ENCODE results near the gene CWH43. TPM values are rescaled to one million over a fixed set of nuclear protein-coding genes. Genes with fewer than 3 reads are reported as not detected.
"Not testable (repeated sequence)": the region's sequence is repeated elsewhere in the genome, so short reads cannot be mapped to it uniquely, and the experiment has no call there.

The CWH43 gene
- total RNA-seq, 4 donors from 2014 or later = not detected

- no peak for DNase-seq (ENCODE audit: low spot score in 2 of 2)
- no peak overlapping the region for H3K27ac ChIP-seq
- no peaks in the 10 kb centered on the region for H3K27me3 ChIP-seq
- TF ChIP-seq POLR2A (IDR thresholded peaks at IDR 0.05) (no peak), CTCF (IDR thresholded peaks at IDR 0.05) (no peak), EP300 (IDR thresholded peaks at IDR 0.05) (no peak)
- H3K36me3 ChIP-seq = no peaks in the 10 kb centered on the region
- no peaks in the 10 kb centered on the region for H3K4me1 ChIP-seq
- 74 to 76% methylated on average over 4 of the region's 4 CpGs for WGBS, 2 donors
- no peak overlapping the region for H3K4me3 ChIP-seq
- H3K9me3 ChIP-seq = peaks cover 0 to 3% (median 0%) of the 10 kb centered on the region in 4 donors
Measured at GRCh38 chr4:48949518-48950219, 36.4 kb upstream of the CWH43 start.

GRCh38 chr4:48954314-48954713, 31.8 kb upstream of the CWH43 start:
- no peaks in the 10 kb centered on the region for H3K27me3 ChIP-seq
- H3K4me1 ChIP-seq = no peaks in the 10 kb centered on the region
- DNase-seq (ENCODE audit: low spot score in 2 of 2) = no peak
- H3K9me3 ChIP-seq = peaks cover 0 to 3% (median 0%) of the 10 kb centered on the region in 4 donors
- H3K4me3 ChIP-seq = no peak overlapping the region
- TF ChIP-seq POLR2A (IDR thresholded peaks at IDR 0.05) (no peak), CTCF (IDR thresholded peaks at IDR 0.05) (no peak)
- H3K36me3 ChIP-seq = no peaks in the 10 kb centered on the region
- WGBS, 2 donors = 66 to 78% methylated on average over 2 of the region's 2 CpGs
- no peak overlapping the region for H3K27ac ChIP-seq

- not testable (repeated sequence) for DNase-seq (ENCODE audit: low spot score in 2 of 2); H3K36me3 ChIP-seq; H3K4me1 ChIP-seq; H3K4me3 ChIP-seq; H3K27me3 ChIP-seq; H3K9me3 ChIP-seq; H3K27ac ChIP-seq
- 69 to 74% methylated on average over 5 of the region's 5 CpGs for WGBS, 2 donors
Measured at GRCh38 chr4:48957366-48957765, 28.7 kb upstream of the CWH43 start.

- Histone ChIP-seq H3K9me3 (no peaks in the 10 kb centered on the region), H3K4me3 (no peak overlapping the region), H3K36me3 (no peaks in the 10 kb centered on the region), H3K27me3 (no peaks in the 10 kb centered on the region), H3K4me1 (no peaks in the 10 kb centered on the region), H3K27ac (no peak overlapping the region)
- 84 to 88% methylated on average over 2 of the region's 2 CpGs for WGBS, 2 donors
- TF ChIP-seq CTCF (IDR thresholded peaks at IDR 0.05) (no peak), POLR2A (IDR thresholded peaks at IDR 0.05) (no peak), EP300 (IDR thresholded peaks at IDR 0.05) (no peak)
- no peak for DNase-seq (ENCODE audit: low spot score in 2 of 2)
Measured at GRCh38 chr4:48958582-48958981, 27.5 kb upstream of the CWH43 start.

- 79 to 85% methylated on average over 3 of the region's 3 CpGs for WGBS, 2 donors
- Histone ChIP-seq H3K4me3 (no peak overlapping the region), H3K4me1 (no peaks in the 10 kb centered on the region), H3K9me3 (no peaks in the 10 kb centered on the region), H3K27ac (no peak overlapping the region), H3K27me3 (no peaks in the 10 kb centered on the region), H3K36me3 (no peaks in the 10 kb centered on the region)
- no peak for DNase-seq (ENCODE audit: low spot score in 2 of 2)
- TF ChIP-seq POLR2A (IDR thresholded peaks at IDR 0.05) (no peak), CTCF (IDR thresholded peaks at IDR 0.05) (no peak), EP300 (IDR thresholded peaks at IDR 0.05) (no peak)
Measured at GRCh38 chr4:48960988-48961635, 25.0 kb upstream of the CWH43 start.
